Body of pancreas (tissue), 4 donors: ENCODE measurements around the gene SGMS2.

Experiments
- CTCF ChIP-seq, 7 experiments: fragments of 450-650 bp in 4 of 7; fragments of 200-600 bp in 3 of 7; sonication (generic) in 3 of 7; IDR thresholded peaks; one replicate each; pipeline ENCODE4 v1.5.1; 2016 to 2019; ENCODE audit warnings: antibody characterized with exemption in 7 of 7
- POLR2A ChIP-seq, 3 donors: fragments of 450-650 bp; IDR thresholded peaks; one replicate each; pipeline ENCODE4 v1.6.1; 2016; ENCODE audit warnings: antibody characterized with exemption in 3 of 3, mild to moderate bottlenecking in 2 of 3

- TF ChIP-seq POLR2A (IDR thresholded peaks at IDR 0.05) (peak; percentile 39 to 47 (median 39)), CTCF (IDR thresholded peaks at IDR 0.05) (peak in 4 of 7 experiments; percentile 10 to 51 (median 27))
These were observed 106.4 kb downstream of the SGMS2 start, which contains the start of gene CYP2U1 for GRCh38 chr4:107930821-107931774.
